SK-N-MC (cell line): ENCODE results near the gene ZNF771.

Experiments
- DNase-seq: peaks from one replicate; pipeline ENCODE4 v3.0.0-alpha.2; 2011; ENCODE audit warnings: low read depth, low spot score
- H3K27ac ChIP-seq: fragments of 200-600 bp; sonication (generic); 2 replicates; pipeline ENCODE4 v1.5.1; 2016; ENCODE audit warnings: mixed run types
- H3K36me3 ChIP-seq: fragments of 200-600 bp; sonication (generic); 2 replicates; pipeline ENCODE4 v1.6.1; 2017; ENCODE audit warnings: antibody characterized with exemption, low read length, mixed read lengths; ENCODE audit not compliant: insufficient read depth
- H3K4me3 ChIP-seq: fragments of 200-600 bp; sonication (generic); 2 replicates; pipeline ENCODE4 v1.5.1; 2016
- H3K9ac ChIP-seq: fragments of 200-600 bp; sonication (generic); 2 replicates; pipeline ENCODE4 v1.8.0; 2017; ENCODE audit warnings: mixed run types, mixed read lengths; ENCODE audit not compliant: insufficient read length
- H3K9me3 ChIP-seq: fragments of 200-600 bp; sonication (generic); 2 replicates; pipeline ENCODE4 v1.6.1; 2017; ENCODE audit warnings: low read depth, mild to moderate bottlenecking, antibody characterized with exemption, low read length, moderate library complexity, mixed read lengths
- EZH2 ChIP-seq: fragments of 200-600 bp; sonication (generic); IDR thresholded peaks from one replicate; pipeline ENCODE4 v1.6.1; 2017; ENCODE audit warnings: antibody characterized with exemption
- FOXP2 ChIP-seq: optimal IDR thresholded peaks from 2 replicates; pipeline ENCODE3; 2011; ENCODE audit warnings: mild to moderate bottlenecking, moderate library complexity; ENCODE audit not compliant: insufficient read depth; ENCODE audit errors: extremely low read length, control extremely low read depth
- POLR2AphosphoS5 ChIP-seq: IDR thresholded peaks from 2 replicates; pipeline ENCODE4 v1.6.1; 2012; ENCODE audit warnings: mild to moderate bottlenecking, low read depth, low read length, borderline replicate concordance

Gene ZNF771

DNA sequence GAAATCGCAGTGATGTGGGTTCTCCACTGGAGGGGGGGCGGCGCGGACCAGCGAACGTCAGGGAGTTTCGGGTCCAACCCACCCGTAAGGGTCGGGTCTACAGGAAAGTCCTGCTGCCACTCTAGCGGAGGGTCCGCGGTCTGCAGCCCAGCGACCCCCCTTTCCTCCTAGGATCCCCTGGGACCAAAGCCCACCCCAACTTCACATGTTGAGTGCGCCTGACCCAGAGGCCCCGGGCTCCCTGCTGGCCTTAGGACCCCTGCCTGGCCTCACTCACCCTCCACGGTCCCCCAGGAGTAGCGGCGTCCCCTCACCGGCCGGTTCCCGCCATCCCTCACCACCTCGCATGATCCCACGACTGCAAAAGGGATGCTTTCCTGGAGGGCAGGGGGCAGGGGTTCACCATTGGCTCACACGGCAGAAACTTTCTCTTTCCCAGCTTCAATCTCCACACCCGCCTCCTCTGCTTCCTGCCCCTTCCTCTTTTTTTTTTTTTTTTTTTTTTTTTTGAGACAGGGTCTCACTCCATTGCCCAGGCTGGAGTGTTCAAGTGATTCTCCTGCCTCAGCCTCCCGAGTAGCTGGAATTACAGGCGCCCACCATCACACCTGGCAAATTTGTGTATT is 28.1 kb upstream of the ZNF771 start:
- Histone ChIP-seq H3K9ac (no peak overlapping the region), H3K27ac (no peak overlapping the region), H3K4me3 (peak overlapping the region; percentile 96), H3K9me3 (no peaks in the 10 kb centered on the region), H3K36me3 (no peaks in the 10 kb centered on the region)
- TF ChIP-seq EZH2 (no peak), FOXP2 (no peak), POLR2AphosphoS5 (no peak)
- no peak for DNase-seq

DNA sequence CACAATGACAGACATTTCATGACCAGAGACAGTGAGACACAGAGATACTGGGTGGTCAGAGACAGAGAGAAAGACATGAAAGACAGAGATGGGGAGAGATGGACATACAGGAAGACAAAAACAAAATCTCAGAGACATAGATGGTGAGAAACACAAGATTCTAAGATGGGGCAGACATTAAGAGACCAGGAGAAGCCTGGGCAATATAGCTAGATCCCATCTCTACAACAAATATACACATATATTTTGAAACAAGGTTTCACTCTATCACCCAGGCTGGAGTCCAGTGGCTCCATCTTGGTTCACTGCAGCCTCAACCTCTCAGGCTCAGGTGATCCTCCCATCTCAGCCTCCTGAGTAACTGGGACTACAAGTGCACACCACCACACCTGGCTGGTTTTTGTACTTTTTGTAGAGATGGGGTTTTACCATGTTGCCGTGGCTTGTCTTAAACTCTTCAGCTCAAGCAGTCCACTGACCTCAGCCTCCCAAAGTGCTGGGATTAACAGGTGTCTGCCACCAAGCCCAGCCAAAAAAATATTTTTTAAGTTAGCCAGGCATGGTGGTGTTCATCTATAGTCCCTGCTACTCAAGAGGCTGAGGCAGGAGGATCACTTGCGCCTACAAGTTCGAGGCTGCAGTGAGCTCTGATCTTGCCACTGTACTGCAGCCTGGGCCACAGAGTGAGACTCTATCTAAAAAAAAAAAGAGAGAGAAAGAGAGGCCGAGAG is 27.2 kb upstream of the ZNF771 start:
- Histone ChIP-seq H3K9me3 (no peaks in the 10 kb centered on the region), H3K9ac (no peak overlapping the region), H3K27ac (no peak overlapping the region)

DNA sequence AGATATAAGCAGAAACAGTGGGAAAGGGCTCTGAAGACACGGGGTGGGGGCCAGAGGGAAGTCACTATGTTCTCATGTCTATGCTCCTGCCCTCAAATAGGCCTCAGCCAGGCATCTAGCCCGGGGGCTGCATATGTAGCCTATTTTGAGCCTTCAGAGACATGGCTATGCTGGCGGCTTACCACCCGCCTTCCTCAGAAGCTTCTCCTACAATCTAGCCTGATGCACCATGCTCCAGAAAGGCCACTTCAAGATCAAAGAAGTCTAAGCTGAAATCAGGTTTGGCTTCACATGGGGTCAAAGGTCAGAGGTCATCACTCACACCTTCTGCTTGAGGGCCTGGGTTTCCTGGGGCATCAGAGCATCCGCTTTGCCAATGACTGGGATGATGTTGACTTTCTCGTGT is 26.6 kb upstream of the ZNF771 start:
- Histone ChIP-seq H3K36me3 (no peaks in the 10 kb centered on the region), H3K9me3 (no peaks in the 10 kb centered on the region), H3K9ac (no peak overlapping the region), H3K4me3 (no peak overlapping the region), H3K27ac (no peak overlapping the region)
- no peak for TF ChIP-seq FOXP2
- no peak for TF ChIP-seq POLR2AphosphoS5
- no peak for TF ChIP-seq EZH2
- no peak for DNase-seq

More for the DNA sequence above, 27.2 kb upstream of the ZNF771 start:
- no peaks in the 10 kb centered on the region for H3K36me3 ChIP-seq
- no peak for TF ChIP-seq EZH2
- TF ChIP-seq POLR2AphosphoS5 = no peak
- no peak for TF ChIP-seq FOXP2
- no peak for DNase-seq
- H3K4me3 ChIP-seq = no peak overlapping the region

- H3K9me3 ChIP-seq = no peaks in the 10 kb centered on the region
- no peak overlapping the region for H3K27ac ChIP-seq
- no peak for DNase-seq
- H3K4me3 ChIP-seq = no peak overlapping the region
- H3K9ac ChIP-seq = no peak overlapping the region
- no peaks in the 10 kb centered on the region for H3K36me3 ChIP-seq
- TF ChIP-seq EZH2 (no peak), POLR2AphosphoS5 (no peak), FOXP2 (no peak)
These were observed 25.9 kb upstream of the ZNF771 start for GRCh38 chr16:30381291-30382041.

- TF ChIP-seq POLR2AphosphoS5 = no peak
- no peak for TF ChIP-seq FOXP2
- no peak for TF ChIP-seq EZH2
- H3K9ac ChIP-seq = no peak within 1 kb of the TSS
- no peak for DNase-seq
- no peak within 1 kb of the TSS for H3K27ac ChIP-seq
- H3K36me3 ChIP-seq = no peaks in the 10 kb centered on the region
- H3K4me3 ChIP-seq = no peak within 1 kb of the TSS
- no peaks in the 10 kb centered on the region for H3K9me3 ChIP-seq
These were observed 25.1 kb upstream of the ZNF771 start, which contains the start of gene SEPTIN1 for GRCh38 chr16:30382111-30382881. Gene SEPTIN1, minus strand, starts transcription at chr16:30382561. Its CDS starts 19 bp downstream, at chr16:30382542.

GRCh38 chr16:30383521-30383920 is 23.9 kb upstream of the ZNF771 start:
- no peak for DNase-seq
- no peaks in the 10 kb centered on the region for H3K36me3 ChIP-seq
- H3K9ac ChIP-seq = no peak overlapping the region
- no peaks in the 10 kb centered on the region for H3K9me3 ChIP-seq
- H3K4me3 ChIP-seq = no peak overlapping the region
- no peak overlapping the region for H3K27ac ChIP-seq
- TF ChIP-seq FOXP2 (no peak), EZH2 (no peak), POLR2AphosphoS5 (no peak)

- Histone ChIP-seq H3K27ac (peak overlapping the region; percentile 91), H3K9me3 (no peaks in the 10 kb centered on the region), H3K36me3 (peaks cover 7% of the 10 kb centered on the region; the same call in 1 of the 2 replicates), H3K9ac (peak overlapping the region; percentile 95), H3K4me3 (peak overlapping the region; percentile 93)
- DNase-seq = no peak
- TF ChIP-seq POLR2AphosphoS5 = no peak
- TF ChIP-seq FOXP2 = no peak
- TF ChIP-seq EZH2 = no peak
These were observed 12.7 kb upstream of the ZNF771 start for GRCh38 chr16:30394592-30395154.
